OCI-LY7 (cell line): ENCODE data around the gene GATAD2B. TPM values are rescaled to one million over a fixed set of nuclear protein-coding genes. Genes with fewer than 3 reads are reported as not detected.

Experiments
- BruUV-seq: library from RNA; stranded (reverse); fragments of 400-500 nt; replicated peaks from 2 replicates; lab custom pipeline; 2021; lab: Mats Ljungman, UMichigan
- CTCF ChIA-PET: fragments of 300-600 bp; sonication (Branson Sonifier 250); formaldehyde crosslinking; loops from one replicate; lab custom pipeline; 2022; ENCODE audit warnings: antibody characterized with exemption; ENCODE audit not compliant: unreplicated experiment; lab: Charles Lee
- POLR2A ChIA-PET: fragments of 300-600 bp; sonication (Branson Sonifier 250); formaldehyde crosslinking; loops from one replicate; lab custom pipeline; 2022; ENCODE audit warnings: antibody characterized with exemption; lab: Charles Lee
- DNase-seq: peaks from one replicate; pipeline ENCODE4 v3.0.0-alpha.2; 2015; ENCODE audit warnings: low spot score
- H2AFZ ChIP-seq: fragments of 200-600 bp; sonication (generic), shearing (Covaris generic); 2 replicates; pipeline ENCODE4 v1.6.1; 2014; ENCODE audit warnings: mild to moderate bottlenecking, antibody characterized with exemption, low read length, moderate library complexity
- H3K27ac ChIP-seq: fragments of 200-600 bp; sonication (generic); 2 replicates; pipeline ENCODE4 v1.5.1; 2014; ENCODE audit warnings: mixed run types, low read depth, mild to moderate bottlenecking, moderate library complexity, low read length, inconsistent platforms; ENCODE audit not compliant: poor library complexity, severe bottlenecking
- H3K36me3 ChIP-seq: fragments of 200-600 bp; sonication (generic); 2 replicates; pipeline ENCODE4 v1.6.1; 2014; ENCODE audit warnings: mild to moderate bottlenecking, antibody characterized with exemption, low read length, moderate library complexity, mixed read lengths; ENCODE audit not compliant: insufficient read depth
- H3K4me1 ChIP-seq: fragments of 200-600 bp; sonication (generic); 2 replicates; pipeline ENCODE4 v1.5.1; 2014; ENCODE audit warnings: mild to moderate bottlenecking, low read length; ENCODE audit not compliant: insufficient read depth, poor library complexity, severe bottlenecking
- H3K4me2 ChIP-seq: fragments of 200-600 bp; sonication (generic); 2 replicates; pipeline ENCODE4 v1.6.1; 2014; ENCODE audit warnings: mild to moderate bottlenecking, low read length
- H3K4me3 ChIP-seq: fragments of 200-600 bp; sonication (generic); 2 replicates; pipeline ENCODE4 v1.5.1; 2014; ENCODE audit warnings: mild to moderate bottlenecking, low read depth, low read length; ENCODE audit not compliant: poor library complexity, severe bottlenecking
- H3K79me2 ChIP-seq: fragments of 200-600 bp; sonication (generic); 2 replicates; pipeline ENCODE4 v1.6.1; 2016; ENCODE audit warnings: low read depth, mild to moderate bottlenecking, low read length, moderate library complexity, mixed read lengths; ENCODE audit not compliant: insufficient read depth
- H3K9me2 ChIP-seq: fragments of 200-600 bp; sonication (generic); 2 replicates; pipeline ENCODE4 v1.6.1; 2016; ENCODE audit warnings: mild to moderate bottlenecking, low read length, mixed read lengths; ENCODE audit not compliant: insufficient read depth
- H3K9me3 ChIP-seq: fragments of 200-600 bp; sonication (generic); 2 replicates; pipeline ENCODE4 v1.6.1; 2014; ENCODE audit warnings: mild to moderate bottlenecking, mixed run types, low read length, mixed read lengths
- H4K20me1 ChIP-seq: fragments of 200-600 bp; sonication (generic); 2 replicates; pipeline ENCODE4 v1.6.1; 2014; ENCODE audit warnings: mild to moderate bottlenecking, antibody characterized with exemption, low read length, moderate library complexity, mixed read lengths; ENCODE audit not compliant: insufficient read depth
- CTCF ChIP-seq: fragments of 200-600 bp; sonication (generic); conservative IDR thresholded peaks from 2 replicates; pipeline ENCODE4 v1.5.1; 2014; ENCODE audit warnings: mild to moderate bottlenecking, antibody characterized with exemption, low read length, moderate library complexity, mixed read lengths
- EZH2phosphoT487 ChIP-seq: fragments of 200-600 bp; sonication (generic); IDR thresholded peaks from 2 replicates; pipeline ENCODE4 v1.6.1; 2018; ENCODE audit warnings: low read depth, borderline replicate concordance, mild to moderate bottlenecking, mixed run types, antibody characterized with exemption, low read length, moderate library complexity, mixed read lengths
- intact Hi-C: fragments of 100-400 bp; cut with micrococcal nuclease; formaldehyde crosslinking; loops from one replicate; pipeline ENCODE4 v1.10.0; 2022; ENCODE audit not compliant: unreplicated experiment
- total RNA-seq, 2 experiments: library from RNA; depleted of rRNA in 1 of 2; stranded (reverse); fragments of >200 nt in 1 of 2; shearing (Covaris generic) in 1 of 2; gene quantifications; 2 replicates each; pipeline ENCODE4 v1.2.3, GENCODE V29; 2014 to 2022

GATAD2B gene
- total RNA-seq, 2 experiments from 2014 or later, result 11.2 to 65.2 TPM

GRCh38 chr1:153778051-153778823 is 144.5 kb downstream of the GATAD2B start:
- no peak for DNase-seq

GRCh38 chr1:153777648-153778047 is 145.1 kb downstream of the GATAD2B start:
- Histone ChIP-seq H3K9me2 (no peaks in the 10 kb centered on the region), H3K4me1 (peaks cover 18% of the 10 kb centered on the region), H3K4me3 (no peak overlapping the region), H3K27ac (no peak overlapping the region), H4K20me1 (no peaks in the 10 kb centered on the region), H2AFZ (no peak overlapping the region), H3K9me3 (no peaks in the 10 kb centered on the region), H3K36me3 (peaks cover 15% of the 10 kb centered on the region), H3K4me2 (no peak overlapping the region), H3K79me2 (no peaks in the 10 kb centered on the region)
- no peak for DNase-seq
- intact Hi-C loops, result no loop called here
- ChIA-PET POLR2A (no interaction called here), CTCF (no interaction called here)
- no TSS peak for BruUV-seq
- TF ChIP-seq CTCF, result no peak
- TF ChIP-seq EZH2phosphoT487, result no peak

More at GRCh38 chr1:153778051-153778823, 144.5 kb downstream of the GATAD2B start:
- Histone ChIP-seq H3K27ac (no peak overlapping the region), H4K20me1 (no peaks in the 10 kb centered on the region), H3K4me1 (peaks cover 24% of the 10 kb centered on the region), H3K79me2 (no peaks in the 10 kb centered on the region), H3K9me3 (no peaks in the 10 kb centered on the region), H3K9me2 (no peaks in the 10 kb centered on the region), H3K36me3 (peaks cover 9% of the 10 kb centered on the region; the same call in 1 of the 2 replicates), H3K4me3 (no peak overlapping the region), H2AFZ (no peak overlapping the region), H3K4me2 (no peak overlapping the region)
- intact Hi-C loops, result no loop called here
- no peak for TF ChIP-seq EZH2phosphoT487
- no peak for TF ChIP-seq CTCF
- BruUV-seq, result no TSS peak
- POLR2A ChIA-PET, result no interaction called here
- CTCF ChIA-PET, result no interaction called here

GRCh38 chr1:153776845-153777370 is 145.9 kb downstream of the GATAD2B start:
- no TSS peak for BruUV-seq
- no peak for TF ChIP-seq CTCF
- TF ChIP-seq EZH2phosphoT487, result no peak
- no peak overlapping the region for H3K4me3 ChIP-seq
- no peaks in the 10 kb centered on the region for H4K20me1 ChIP-seq
- H3K27ac ChIP-seq, result no peak overlapping the region
- H3K9me3 ChIP-seq, result no peaks in the 10 kb centered on the region
- H3K36me3 ChIP-seq, result peaks cover 21% of the 10 kb centered on the region
- H3K79me2 ChIP-seq, result no peaks in the 10 kb centered on the region
- intact Hi-C loops, result no loop called here
- no peak for DNase-seq
- no peak overlapping the region for H3K4me2 ChIP-seq
- CTCF ChIA-PET, result no interaction called here
- POLR2A ChIA-PET, result no interaction called here
- H2AFZ ChIP-seq, result no peak overlapping the region
- no peaks in the 10 kb centered on the region for H3K9me2 ChIP-seq
- H3K4me1 ChIP-seq, result peaks cover 18% of the 10 kb centered on the region
